ENCODE data around the gene HPCAL1.

Gene HPCAL1

GRCh38 chr2:10462178-10463083 is 159.7 kb downstream of the HPCAL1 start:
- Histone ChIP-seq H3K4me3 (no peak overlapping the region), H3K27ac (no peak overlapping the region)
- DNase-seq (ENCODE audit: low spot score) = no peak
- no peak for TF ChIP-seq CTCF (IDR thresholded peaks at IDR 0.05)

DNA sequence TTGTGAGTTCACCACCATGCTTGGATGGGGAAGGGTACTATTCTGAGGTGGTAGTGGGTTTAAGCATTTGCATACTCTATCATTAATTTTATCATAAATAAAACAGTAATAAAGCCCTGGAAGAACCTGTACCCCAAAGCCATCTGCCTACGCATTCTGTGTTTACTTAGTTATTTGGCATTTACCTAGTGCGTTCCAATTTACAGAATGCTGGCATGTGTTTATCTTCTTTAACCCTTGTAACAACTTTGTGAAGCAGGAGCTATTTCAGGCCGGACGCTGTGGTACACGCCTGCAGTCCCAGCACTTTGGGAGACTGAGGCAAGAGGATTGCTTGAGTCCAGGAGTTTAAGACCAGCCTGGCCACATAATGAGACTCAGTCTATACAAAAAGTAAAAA is 163.2 kb downstream of the HPCAL1 start:
- no peak overlapping the region for H3K27ac ChIP-seq
- H3K4me3 ChIP-seq = no peak overlapping the region
- TF ChIP-seq CTCF (IDR thresholded peaks at IDR 0.05) = no peak
- no peak for DNase-seq (ENCODE audit: low spot score)

DNA sequence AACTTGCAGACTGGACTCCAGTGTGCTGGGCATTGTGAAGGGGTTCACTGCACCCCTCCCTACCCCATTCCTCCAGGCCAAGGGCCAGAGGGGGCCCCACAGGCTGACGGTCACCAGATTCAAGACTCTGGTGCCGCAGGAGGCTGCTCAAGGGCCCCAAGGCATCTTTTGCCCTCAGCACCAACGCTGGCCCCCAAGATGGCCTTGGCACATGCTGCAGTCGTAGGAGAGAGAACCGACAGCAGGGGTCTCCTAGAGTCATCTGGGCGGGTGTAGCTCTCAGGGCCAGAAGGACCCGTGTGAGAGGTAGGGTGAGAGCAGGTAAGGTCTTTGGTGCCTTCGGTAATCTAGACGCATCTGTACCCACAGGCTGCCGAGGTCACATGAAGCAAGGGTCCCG is 164.1 kb downstream of the HPCAL1 start:
- H3K27ac ChIP-seq = no peak overlapping the region
- TF ChIP-seq CTCF (IDR thresholded peaks at IDR 0.05) = no peak

GRCh38 chr2:10467401-10467800 is 164.7 kb downstream of the HPCAL1 start:
- Histone ChIP-seq H3K27ac (no peak overlapping the region), H3K4me3 (no peak overlapping the region)
- DNase-seq (ENCODE audit: low spot score) = no peak
- TF ChIP-seq CTCF (IDR thresholded peaks at IDR 0.05) = no peak

More for the DNA sequence above, 164.1 kb downstream of the HPCAL1 start:
- DNase-seq (ENCODE audit: low spot score) = no peak
- H3K4me3 ChIP-seq = no peak overlapping the region

- no peak overlapping the region for H3K27ac ChIP-seq
- no peak for DNase-seq (ENCODE audit: low spot score)
- H3K4me3 ChIP-seq = no peak overlapping the region
- TF ChIP-seq CTCF (IDR thresholded peaks at IDR 0.05) = no peak
These were observed 166.6 kb downstream of the HPCAL1 start for GRCh38 chr2:10469301-10469700.

GRCh38 chr2:10469955-10470608 is 167.4 kb downstream of the HPCAL1 start:
- no peak for DNase-seq (ENCODE audit: low spot score)
- no peak for TF ChIP-seq CTCF (IDR thresholded peaks at IDR 0.05)
- no peak overlapping the region for H3K4me3 ChIP-seq
- no peak overlapping the region for H3K27ac ChIP-seq
